Urinary bladder (tissue), 4 donors: ENCODE measurements around the gene PIANP. TPM values are rescaled to one million over a fixed set of nuclear protein-coding genes. Genes with fewer than 3 reads are reported as not detected.

Source experiments
- DNase-seq: peaks from one replicate; pipeline ENCODE4 v3.0.0-alpha.2; 2015; ENCODE audit errors: extremely low spot score
- H3K27ac ChIP-seq: one replicate; pipeline ENCODE4 v1.5.1; 2013; ENCODE audit warnings: low read depth, mild to moderate bottlenecking, moderate library complexity
- H3K36me3 ChIP-seq: one replicate; pipeline ENCODE4 v1.6.1; 2013; ENCODE audit warnings: mild to moderate bottlenecking, moderate library complexity; ENCODE audit not compliant: insufficient read depth
- H3K4me1 ChIP-seq: one replicate; pipeline ENCODE4 v1.6.1; 2013; ENCODE audit warnings: mild to moderate bottlenecking, moderate library complexity; ENCODE audit not compliant: insufficient read depth
- H3K4me3 ChIP-seq: one replicate; pipeline ENCODE4 v1.5.1; 2013; ENCODE audit warnings: low read depth, low read length
- WGBS: extraction: QIAGEN DNeasy Blood & Tissue Kit; methylation state at CpG from one replicate; pipeline ENCODE4 v1.1.7; 2013; 5-methylcytosine and 5-hydroxymethylcytosine counted together
- polyA plus RNA-seq: library from polyadenylated mRNA; stranded (reverse); fragments of 200-250 nt; gene quantifications from one replicate; pipeline ENCODE4 v1.2.3, GENCODE V29; 2013
- total RNA-seq: library from RNA; depleted of rRNA; stranded (reverse); fragments of >200 nt; gene quantifications from one replicate; pipeline ENCODE4 v1.2.3, GENCODE V29; 2014
- donor health status: healthy with polysubstance abuse.
- donor health status: healthy.

The PIANP gene
- total and polyA plus RNA-seq, 2 donors, result 1.1 to 11.4 TPM

- DNase-seq, result no peak
These were observed 2.8 kb downstream of the PIANP start for GRCh38 chr12:6697584-6698351.

GRCh38 chr12:6696690-6697583, 3.7 kb downstream of the PIANP start:
- Histone ChIP-seq H3K36me3 (no peaks in the 10 kb centered on the region), H3K27ac (no peak overlapping the region), H3K4me1 (peaks cover 1% of the 10 kb centered on the region), H3K4me3 (no peak overlapping the region)
- no peak for DNase-seq
- WGBS, result 88% methylated on average over 17 of the region's 17 CpGs

More at GRCh38 chr12:6697584-6698351, 2.8 kb downstream of the PIANP start:
- Histone ChIP-seq H3K36me3 (no peaks in the 10 kb centered on the region), H3K27ac (no peak overlapping the region), H3K4me3 (no peak overlapping the region), H3K4me1 (peaks cover 1% of the 10 kb centered on the region)
- 79% methylated on average over 17 of the region's 17 CpGs for WGBS

DNA sequence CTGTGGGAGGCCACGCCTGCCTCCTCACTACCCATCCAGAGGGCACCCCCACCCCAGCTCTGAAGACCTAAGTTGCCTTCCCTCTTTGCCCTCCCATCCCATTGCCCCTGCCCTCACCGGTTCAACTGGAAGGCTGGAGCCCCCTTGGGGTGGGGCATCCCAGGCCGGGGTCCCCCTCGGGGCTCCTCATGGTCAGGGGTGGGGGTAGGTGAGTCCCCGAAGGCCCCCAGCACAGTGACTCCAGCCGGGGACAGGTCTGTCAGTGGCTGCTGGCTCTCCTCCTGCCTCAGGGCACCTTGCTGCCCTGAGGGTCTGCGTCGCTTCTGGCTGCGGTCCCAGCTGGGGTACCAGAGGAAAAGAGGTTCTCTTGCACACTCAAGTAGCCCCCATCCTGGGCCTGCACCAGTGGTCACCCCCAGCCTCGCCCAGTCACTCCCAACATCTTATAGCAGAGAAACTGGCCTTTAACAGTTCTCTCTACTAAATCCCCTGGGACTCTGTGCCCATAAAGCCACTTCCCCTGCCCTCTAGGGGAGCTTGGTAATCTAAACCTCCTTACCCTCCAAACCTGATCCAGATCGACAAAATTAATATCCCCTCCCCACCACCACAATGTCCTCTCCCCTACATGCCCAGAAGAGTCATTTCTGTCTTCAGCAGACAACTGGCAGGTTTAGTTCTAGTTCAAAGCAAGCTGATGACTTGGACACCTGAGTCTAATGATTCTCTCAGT, 5.1 kb downstream of the PIANP start:
- Histone ChIP-seq H3K27ac (no peak overlapping the region), H3K4me3 (no peak overlapping the region), H3K4me1 (peaks cover 1% of the 10 kb centered on the region), H3K36me3 (no peaks in the 10 kb centered on the region)
- no peak for DNase-seq
- WGBS, result 81% methylated on average over 11 of the region's 11 CpGs

GRCh38 chr12:6694701-6695100, 5.9 kb downstream of the PIANP start:
- 80% methylated on average over 9 of the region's 9 CpGs for WGBS

DNA sequence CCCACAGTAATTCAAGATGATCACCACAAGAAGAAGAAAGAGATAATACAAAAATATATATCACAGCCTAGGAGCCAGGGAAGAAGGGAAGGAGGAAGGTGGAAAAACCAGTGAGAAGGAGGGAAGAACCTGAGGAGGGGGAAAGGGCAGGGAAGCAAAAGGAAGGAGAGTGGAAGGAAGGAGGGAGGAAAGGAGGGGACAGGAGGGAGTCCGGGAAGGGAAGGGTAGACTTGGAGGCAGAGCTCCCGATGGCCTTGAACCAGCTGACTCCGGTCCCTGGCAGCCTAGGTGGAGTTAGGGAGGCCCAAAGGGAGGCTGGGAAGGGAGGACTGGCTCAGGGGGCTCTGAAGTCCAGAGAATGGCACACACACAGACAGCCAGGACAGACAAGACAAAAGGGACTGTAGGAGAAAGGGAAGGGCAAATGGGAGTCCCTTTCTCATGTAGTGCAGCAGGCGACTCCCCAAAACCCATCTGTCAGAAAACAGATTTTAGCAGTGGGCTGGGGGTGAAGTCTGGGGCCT, 6.7 kb downstream of the PIANP start:
- no peak overlapping the region for H3K4me3 ChIP-seq
- no peak for DNase-seq
- no peak overlapping the region for H3K27ac ChIP-seq
- WGBS, result 88% methylated on average over 4 of the region's 4 CpGs
- H3K36me3 ChIP-seq, result no peaks in the 10 kb centered on the region
- H3K4me1 ChIP-seq, result no peaks in the 10 kb centered on the region

More at GRCh38 chr12:6694701-6695100, 5.9 kb downstream of the PIANP start:
- no peak overlapping the region for H3K27ac ChIP-seq
- no peaks in the 10 kb centered on the region for H3K36me3 ChIP-seq
- H3K4me1 ChIP-seq, result no peaks in the 10 kb centered on the region
- DNase-seq, result no peak
- H3K4me3 ChIP-seq, result no peak overlapping the region

DNA sequence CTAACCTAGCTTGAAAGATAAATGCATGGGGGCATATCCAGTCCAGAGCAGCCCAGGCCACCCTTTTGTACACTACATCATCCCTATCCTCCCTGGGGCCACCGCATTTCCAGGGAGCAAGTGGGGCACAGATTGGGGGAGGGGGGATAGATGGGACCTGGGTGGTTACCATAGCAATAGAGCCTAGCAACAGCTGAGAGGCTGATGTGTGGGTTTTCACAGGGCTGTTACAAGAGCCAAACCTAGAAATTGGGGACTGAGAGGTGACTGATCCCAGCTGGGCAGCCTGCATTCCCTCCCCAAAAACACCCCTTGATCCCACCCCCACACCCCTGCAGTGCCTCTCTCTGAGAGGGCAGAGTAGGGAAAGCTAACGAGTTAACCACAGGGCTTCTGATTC, 7.7 kb downstream of the PIANP start:
- DNase-seq, result no peak
- no peaks in the 10 kb centered on the region for H3K4me1 ChIP-seq
- WGBS, result 59% methylated on average over 2 of the region's 2 CpGs
- H3K4me3 ChIP-seq, result no peak overlapping the region
- no peak overlapping the region for H3K27ac ChIP-seq
- no peaks in the 10 kb centered on the region for H3K36me3 ChIP-seq

GRCh38 chr12:6691473-6691872, 9.1 kb downstream of the PIANP start:
- Histone ChIP-seq H3K4me1 (no peaks in the 10 kb centered on the region), H3K27ac (no peak overlapping the region), H3K4me3 (no peak overlapping the region), H3K36me3 (no peaks in the 10 kb centered on the region)
- 71% methylated on average over 4 of the region's 4 CpGs for WGBS
- no peak for DNase-seq

GRCh38 chr12:6688999-6689882, 11.4 kb downstream of the PIANP start, which contains the start of gene ZNF384:
TSS of gene ZNF384 (minus strand) at chr12:6689375. CDS start at chr12:6679520, 9,855 bp downstream.
- WGBS, result under 1% methylated on average over 72 of the region's 72 CpGs
- no peaks in the 10 kb centered on the region for H3K4me1 ChIP-seq
- peak; percentile 98 for DNase-seq

GRCh38 chr12:6688543-6688998, 12.0 kb downstream of the PIANP start:
- Histone ChIP-seq H3K36me3 (no peaks in the 10 kb centered on the region), H3K4me1 (no peaks in the 10 kb centered on the region), H3K4me3 (peak overlapping the region; percentile 67), H3K27ac (peak overlapping the region; percentile 94)
- no peak for DNase-seq
- under 1% methylated on average over 13 of the region's 13 CpGs for WGBS

More at GRCh38 chr12:6688999-6689882, 11.4 kb downstream of the PIANP start, which contains the start of gene ZNF384:
- H3K27ac ChIP-seq, result peak within 1 kb of the TSS; percentile 94
- peak within 1 kb of the TSS; percentile 67 for H3K4me3 ChIP-seq
- H3K36me3 ChIP-seq, result no peaks in the 10 kb centered on the region

GRCh38 chr12:6685814-6686213, 14.8 kb downstream of the PIANP start:
- H3K4me3 ChIP-seq, result no peak overlapping the region
- no peaks in the 10 kb centered on the region for H3K36me3 ChIP-seq
- no peak for DNase-seq
- no peak overlapping the region for H3K27ac ChIP-seq
- H3K4me1 ChIP-seq, result no peaks in the 10 kb centered on the region
- 70% methylated on average over 3 of the region's 3 CpGs for whole genome bisulfite sequencing

GRCh38 chr12:6684609-6685008, 16.0 kb downstream of the PIANP start:
- H3K27ac ChIP-seq, result no peak overlapping the region
- no peak overlapping the region for H3K4me3 ChIP-seq
- DNase-seq, result no peak
- WGBS, result 56% methylated on average over 6 of the region's 6 CpGs
- H3K36me3 ChIP-seq, result no peaks in the 10 kb centered on the region
- H3K4me1 ChIP-seq, result no peaks in the 10 kb centered on the region

DNA sequence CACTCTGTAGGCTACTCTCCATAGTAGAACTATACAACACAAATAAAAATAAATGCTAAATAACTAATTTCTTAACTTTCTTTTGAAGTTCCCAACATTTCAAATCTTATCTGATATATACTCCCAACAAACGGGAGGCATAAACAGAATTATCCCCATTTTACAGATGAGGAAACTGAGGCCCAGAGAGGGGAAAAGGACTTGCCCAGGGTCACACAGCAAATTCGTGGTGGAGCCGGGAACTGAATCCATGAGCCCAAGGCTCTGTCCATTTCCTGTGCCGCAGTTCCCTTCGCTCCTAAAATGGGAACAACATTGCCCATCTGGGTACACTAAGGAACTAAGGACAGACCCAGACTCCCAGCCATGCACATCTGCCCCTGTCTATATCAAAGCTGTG, 23.7 kb downstream of the PIANP start:
- peaks cover 9% of the 10 kb centered on the region for H3K36me3 ChIP-seq
- no peaks in the 10 kb centered on the region for H3K4me1 ChIP-seq
- no peak overlapping the region for H3K4me3 ChIP-seq
- H3K27ac ChIP-seq, result no peak overlapping the region
- 93% methylated on average over 5 of the region's 5 CpGs for WGBS
- DNase-seq, result no peak
